ENCODE results near the gene PROCR.
"Not testable (repeated sequence)": the region's sequence is repeated elsewhere in the genome, so short reads cannot be mapped to it uniquely, and the experiment has no call there.

PROCR gene

GRCh38 chr20:35165221-35166185 lies 6.4 kb upstream of the PROCR start:
- DNase-seq = no peak

GRCh38 chr20:35166242-35166830 lies 5.5 kb upstream of the PROCR start:
- DNase-seq = no peak

GRCh38 chr20:35167787-35168186 lies 4.1 kb upstream of the PROCR start:
- DNase-seq = no peak

- not testable (repeated sequence) for DNase-seq
These were observed 3.0 kb upstream of the PROCR start for GRCh38 chr20:35168701-35169409.

- no peak for DNase-seq
These were observed 477 bp upstream of the PROCR start for GRCh38 chr20:35171438-35171752.

- no peak for DNase-seq
These were observed 548 bp downstream of the PROCR start for GRCh38 chr20:35172434-35172806.

- no peak for DNase-seq
These were observed 1.8 kb downstream of the PROCR start for GRCh38 chr20:35173576-35174192.

GRCh38 chr20:35174458-35175216 lies 2.8 kb downstream of the PROCR start:
- DNase-seq = no peak

GRCh38 chr20:35176132-35176531 lies 4.3 kb downstream of the PROCR start:
- DNase-seq = no peak

GRCh38 chr20:35179292-35180212 lies 7.7 kb downstream of the PROCR start:
- DNase-seq = no peak

GRCh38 chr20:35180266-35180665 lies 8.4 kb downstream of the PROCR start:
- DNase-seq = no peak

GRCh38 chr20:35181731-35182130 lies 9.9 kb downstream of the PROCR start:
- no peak for DNase-seq

- DNase-seq = not testable (repeated sequence)
These were observed 14.9 kb downstream of the PROCR start for GRCh38 chr20:35186691-35187289.

GRCh38 chr20:35187584-35188190 lies 15.8 kb downstream of the PROCR start:
- no peak for DNase-seq

GRCh38 chr20:35189223-35189622 lies 17.4 kb downstream of the PROCR start:
- DNase-seq = not testable (repeated sequence)

- no peak for DNase-seq
These were observed 18.7 kb downstream of the PROCR start for GRCh38 chr20:35190556-35190955.

GRCh38 chr20:35191419-35192117 lies 19.7 kb downstream of the PROCR start:
- DNase-seq = no peak

GRCh38 chr20:35192118-35192872 lies 20.4 kb downstream of the PROCR start:
- DNase-seq = no peak
